Measurements from ENCODE around the gene VSIG10L2.

GRCh38 chr11:125947419-125948277, 1.8 kb downstream of the VSIG10L2 start:
- TF ChIP-seq CTCF (conservative IDR thresholded peaks at IDR 0.05) (no peak), EZH2 (IDR thresholded peaks at IDR 0.05; ENCODE audit: low read depth) (no peak)
